ENCODE data around the gene IER5.

GRCh38 chr1:181133441-181133951 is 45.0 kb downstream of the IER5 start:
- TF ChIP-seq CTCF (IDR thresholded peaks at IDR 0.05) = no peak
- TF ChIP-seq POLR2A (IDR thresholded peaks at IDR 0.05) = no peak

All from thyroid gland (tissue), 4 donors.